Activated CD8-positive, alpha-beta T cell treated with anti-CD3 and anti-CD28 coated beads, Interleukin-2, amount 10 ng/mL, durations not matched to agents 7 days and 5 days (primary cell): ENCODE measurements around the gene NAA35. TPM values are rescaled to one million over a fixed set of nuclear protein-coding genes. Genes with fewer than 3 reads are reported as not detected.
A peak's percentile ranks its signal among the peaks of the same experiment; 100 is the strongest.

Source experiments
- ATAC-seq: fragments of 150-1000 bp; cut with Tn5 transposase; one replicate; pipeline ENCODE4 v1.10.0; 2021; ENCODE audit warnings: moderate library complexity
- CTCF ChIA-PET: fragments of 350-600 bp; sonication (Branson Sonifier 250); formaldehyde crosslinking; loops from one replicate; lab custom pipeline; 2021; ENCODE audit warnings: antibody characterized with exemption; lab: Charles Lee
- POLR2A ChIA-PET: fragments of 350-600 bp; sonication (Branson Sonifier 250); formaldehyde crosslinking; loops from one replicate; lab custom pipeline; 2021; ENCODE audit warnings: antibody characterized with exemption; lab: Charles Lee
- DNase-seq: peaks from one replicate; pipeline ENCODE4 v3.0.0-alpha.2; 2020
- H3K27ac Mint-ChIP-seq: one replicate; pipeline ENCODE4 v1.8.0; 2021; ENCODE audit warnings: mild to moderate bottlenecking, mixed read lengths
- H3K27me3 Mint-ChIP-seq: one replicate; pipeline ENCODE4 v1.8.0; 2021; ENCODE audit warnings: low read depth, mixed read lengths
- H3K36me3 Mint-ChIP-seq: one replicate; pipeline ENCODE4 v1.8.0; 2021; ENCODE audit warnings: low read depth, mixed read lengths
- H3K4me1 Mint-ChIP-seq: one replicate; pipeline ENCODE4 v1.8.0; 2021; ENCODE audit warnings: low read depth, mixed read lengths
- H3K4me3 Mint-ChIP-seq: one replicate; pipeline ENCODE4 v1.8.0; 2021; ENCODE audit warnings: mild to moderate bottlenecking, mixed read lengths
- H3K9me3 Mint-ChIP-seq: one replicate; pipeline ENCODE4 v1.8.0; 2022; ENCODE audit warnings: mixed read lengths; ENCODE audit not compliant: insufficient read depth
- total RNA-seq, 2 experiments: library from RNA; stranded (reverse); gene quantifications; one replicate each; pipeline ENCODE4 v1.2.3, GENCODE V29; 2021

Gene NAA35
- total RNA-seq, result 10 to 100 TPM; 23.4 to 25.8 TPM

DNA sequence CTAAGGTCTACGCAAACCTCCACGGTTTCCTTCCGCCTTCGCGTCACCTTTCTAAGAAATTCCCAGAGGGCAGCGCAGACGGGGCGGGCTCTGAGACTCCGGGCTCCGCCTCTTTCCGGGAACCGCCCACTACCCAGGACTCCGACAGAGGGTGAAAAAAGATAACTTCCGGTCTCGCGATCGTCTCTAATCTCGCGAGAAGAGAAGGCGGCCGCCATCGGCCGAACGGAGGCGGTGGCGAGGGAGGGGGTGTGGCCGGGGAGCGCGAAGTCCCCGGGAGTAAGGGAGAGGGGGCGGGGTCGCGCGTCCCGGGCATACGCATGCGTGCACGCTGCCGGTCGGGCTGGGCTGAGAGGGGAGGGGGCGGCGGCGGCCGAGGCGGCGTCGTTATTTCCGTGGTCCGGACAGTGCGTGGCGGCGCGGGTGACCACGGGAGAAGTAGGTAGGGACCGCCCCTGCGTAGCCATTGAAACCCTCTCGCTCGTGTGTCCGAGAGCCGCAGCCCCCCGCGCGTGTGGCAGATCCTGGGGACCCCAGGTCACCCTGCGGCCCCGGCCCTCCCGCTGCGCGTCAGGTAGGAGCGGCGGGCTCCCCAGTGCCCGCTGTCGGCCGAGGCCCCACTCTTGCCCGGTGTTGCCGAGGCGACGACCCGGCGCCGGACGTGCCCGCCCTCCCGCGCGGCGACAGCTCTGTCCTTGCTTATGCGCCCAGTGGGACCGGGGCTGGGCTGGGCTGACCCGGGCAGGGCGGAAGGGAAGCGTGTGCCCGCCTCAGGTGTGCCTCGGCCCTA is at the start of gene NAA35:
Gene NAA35, plus strand, starts transcription at position 315 of the 790 bp plus-strand sequence. CDS start 1,014 bp downstream, outside the sequence.
- H3K4me1 Mint-ChIP-seq, result peaks cover 25% of the 10 kb centered on the region
- no peaks in the 10 kb centered on the region for H3K27me3 Mint-ChIP-seq
- DNase-seq (peak; percentile 99), ATAC-seq (peak; percentile 89)
- H3K9me3 Mint-ChIP-seq, result no peaks in the 10 kb centered on the region
- CTCF ChIA-PET, result no interaction called here
- peaks cover 21% of the 10 kb centered on the region for H3K36me3 Mint-ChIP-seq
- POLR2A ChIA-PET, result interaction anchor here (1.4 kb wide), 1 partner anchor 19 kb away, joined by 3 read pairs; no protein-coding TSS in a partner anchor
- no peak within 1 kb of the TSS for H3K4me3 Mint-ChIP-seq
- H3K27ac Mint-ChIP-seq, result peak within 1 kb of the TSS; percentile 89

DNA sequence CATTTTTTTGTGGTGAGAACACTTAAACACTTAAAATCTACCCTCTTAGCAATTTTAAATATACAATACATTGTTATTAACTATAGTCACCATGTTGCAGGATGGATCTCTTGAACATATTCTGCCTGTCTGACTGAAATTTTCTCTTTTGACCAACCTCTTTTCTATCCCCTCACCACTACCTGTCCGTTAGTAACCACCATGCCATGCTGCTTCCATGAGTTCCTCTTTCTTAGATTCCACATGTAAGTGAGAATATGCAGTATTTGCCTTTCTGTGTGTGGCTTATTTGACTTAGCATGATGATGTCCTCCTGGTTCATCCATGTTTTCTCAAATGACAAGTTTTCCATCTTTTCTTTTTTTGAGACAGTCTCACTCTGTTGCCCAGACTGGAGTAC is 48.5 kb upstream of the NAA35 start:
- ATAC-seq (no peak), DNase-seq (no peak)
- ChIA-PET POLR2A (no interaction called here), CTCF (no interaction called here)
- Mint-ChIP-seq H3K4me1 (no peaks in the 10 kb centered on the region), H3K27me3 (peaks cover 3% of the 10 kb centered on the region), H3K36me3 (no peaks in the 10 kb centered on the region), H3K4me3 (no peak overlapping the region), H3K27ac (no peak overlapping the region), H3K9me3 (peaks cover 3% of the 10 kb centered on the region)

DNA sequence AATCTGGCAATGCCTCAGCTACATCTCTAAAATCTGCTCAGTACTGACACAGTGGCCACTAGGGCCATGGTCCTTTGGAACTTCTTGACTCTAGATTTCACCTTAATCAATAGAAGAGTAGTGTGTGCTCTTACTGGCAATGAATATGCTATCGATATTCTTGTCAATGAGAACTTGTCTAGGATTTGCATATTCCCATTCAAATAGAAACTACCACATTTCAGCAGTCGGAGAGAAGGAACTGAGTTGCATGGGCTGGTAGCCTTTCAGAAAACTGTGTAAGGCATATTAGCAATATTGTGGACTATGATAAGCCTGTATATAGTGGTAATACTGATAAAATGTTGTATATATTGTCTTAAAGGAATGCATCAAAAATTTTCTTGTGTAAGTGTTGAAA is 45.3 kb upstream of the NAA35 start:
- Mint-ChIP-seq H3K27ac (no peak overlapping the region), H3K9me3 (peaks cover 3% of the 10 kb centered on the region), H3K4me1 (peaks cover 7% of the 10 kb centered on the region), H3K27me3 (peaks cover 3% of the 10 kb centered on the region), H3K4me3 (no peak overlapping the region), H3K36me3 (no peaks in the 10 kb centered on the region)
- DNase-seq, result no peak
- ChIA-PET CTCF (no interaction called here), POLR2A (no interaction called here)
- ATAC-seq, result no peak

DNA sequence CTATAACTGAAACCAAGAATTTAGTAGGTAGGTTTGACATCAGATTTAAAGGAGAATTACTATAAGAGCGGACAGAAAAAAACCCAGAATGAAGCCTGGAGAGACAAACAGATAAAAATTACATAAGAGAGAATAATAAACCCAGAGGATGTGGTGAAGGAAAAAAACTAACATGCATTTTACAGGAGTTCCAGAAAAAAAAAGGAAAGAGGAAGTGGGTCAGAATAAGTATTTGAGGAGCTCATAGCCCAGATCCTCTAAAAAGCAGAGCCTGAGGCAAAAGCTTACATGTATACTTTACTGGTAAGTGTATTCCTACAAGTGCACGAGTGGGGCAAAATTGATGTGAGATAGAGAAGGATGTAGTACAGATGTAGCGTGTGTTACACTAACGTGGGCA is 43.1 kb upstream of the NAA35 start:
- peaks cover 7% of the 10 kb centered on the region for H3K4me1 Mint-ChIP-seq
- no peak overlapping the region for H3K4me3 Mint-ChIP-seq
- H3K36me3 Mint-ChIP-seq, result no peaks in the 10 kb centered on the region
- DNase-seq (no peak), ATAC-seq (no peak)
- ChIA-PET POLR2A (no interaction called here), CTCF (no interaction called here)
- H3K27ac Mint-ChIP-seq, result no peak overlapping the region
- peaks cover 3% of the 10 kb centered on the region for H3K27me3 Mint-ChIP-seq
- H3K9me3 Mint-ChIP-seq, result peaks cover 3% of the 10 kb centered on the region

DNA sequence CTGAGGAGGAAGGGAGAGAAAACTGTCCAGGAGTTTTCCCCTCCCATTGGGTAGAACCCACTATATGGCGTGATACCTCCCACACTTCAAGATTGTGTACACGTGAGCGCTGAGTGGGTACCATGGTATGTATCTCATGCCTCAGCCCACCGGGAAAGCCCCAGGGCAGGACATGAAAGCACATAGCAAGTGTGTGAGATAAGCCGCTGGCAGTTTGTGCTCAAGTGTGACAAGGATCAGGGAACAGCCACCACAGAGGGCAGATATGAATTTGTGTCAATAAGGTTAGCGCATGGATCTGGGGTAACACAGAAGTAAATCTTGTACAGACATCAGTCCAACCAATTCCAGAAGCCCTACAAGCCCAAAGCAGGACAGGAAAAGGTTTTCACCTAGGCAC is 42.6 kb upstream of the NAA35 start:
- Mint-ChIP-seq H3K4me3 (no peak overlapping the region), H3K27ac (no peak overlapping the region), H3K27me3 (peaks cover 4% of the 10 kb centered on the region), H3K4me1 (peaks cover 7% of the 10 kb centered on the region), H3K36me3 (no peaks in the 10 kb centered on the region), H3K9me3 (peaks cover 3% of the 10 kb centered on the region)
- CTCF ChIA-PET, result no interaction called here
- DNase-seq (no peak), ATAC-seq (no peak)
- POLR2A ChIA-PET, result no interaction called here

DNA sequence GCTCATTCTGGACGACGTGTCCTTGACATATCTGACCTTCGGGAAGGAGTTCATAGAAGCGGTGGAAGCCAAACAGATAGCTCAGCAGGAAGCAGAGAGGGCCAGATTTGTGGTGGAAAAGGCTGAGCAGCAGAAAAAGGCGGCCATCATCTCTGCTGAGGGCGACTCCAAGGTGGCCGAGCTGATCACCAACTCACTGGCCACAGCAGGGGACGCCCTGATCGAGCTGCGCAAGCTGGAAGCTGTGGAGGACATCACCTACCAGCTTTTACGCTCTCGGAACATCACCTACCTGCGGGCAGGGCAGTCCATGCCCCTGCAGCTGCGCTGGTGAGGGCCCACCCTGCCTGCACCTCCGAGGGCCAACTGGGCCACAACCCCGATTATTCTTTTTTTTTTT is 41.6 kb upstream of the NAA35 start:
- no peaks in the 10 kb centered on the region for H3K36me3 Mint-ChIP-seq
- ChIA-PET POLR2A (no interaction called here), CTCF (interaction anchor here (0.9 to 1.2 kb wide), 2 partner anchors 10 to 35 kb away, joined by 3 to 5 read pairs; no protein-coding TSS in a partner anchor)
- no peak overlapping the region for H3K4me3 Mint-ChIP-seq
- H3K27me3 Mint-ChIP-seq, result peaks cover 12% of the 10 kb centered on the region
- ATAC-seq (no peak), DNase-seq (no peak)
- peaks cover 7% of the 10 kb centered on the region for H3K4me1 Mint-ChIP-seq
- no peaks in the 10 kb centered on the region for H3K9me3 Mint-ChIP-seq
- no peak overlapping the region for H3K27ac Mint-ChIP-seq

DNA sequence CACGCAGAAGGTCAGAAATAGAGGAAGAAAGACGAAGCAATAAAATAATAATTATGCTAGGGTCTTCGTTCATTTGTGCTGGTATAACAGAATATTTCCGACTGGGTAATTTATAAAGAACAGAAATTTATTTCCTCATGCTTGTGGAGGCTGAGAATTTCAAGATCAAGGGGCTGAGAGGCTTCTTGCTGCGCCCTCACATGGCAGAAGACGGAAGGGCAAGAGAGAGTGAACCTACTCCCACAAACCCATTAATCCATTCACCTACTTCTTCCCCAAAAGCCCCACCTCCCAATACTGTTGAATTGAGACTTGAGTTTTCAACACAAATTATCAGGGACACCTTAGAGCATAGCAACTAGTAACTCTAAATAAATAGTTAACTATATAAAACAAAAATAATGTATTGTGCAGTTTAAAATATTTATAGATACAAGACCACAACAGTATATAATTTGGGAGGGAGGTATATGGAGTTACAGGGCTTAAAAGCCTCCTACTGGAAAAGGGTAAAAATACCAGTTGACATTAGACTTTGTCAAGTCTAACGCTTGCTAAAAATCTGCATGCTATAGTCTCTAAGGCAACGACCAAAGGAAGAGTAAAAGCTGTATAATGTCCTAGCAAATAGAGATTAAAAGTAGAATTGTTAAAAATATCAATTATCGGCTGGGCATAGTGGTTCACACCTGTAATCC is 40.3 kb upstream of the NAA35 start:
- H3K4me3 Mint-ChIP-seq, result no peak overlapping the region
- ATAC-seq (no peak), DNase-seq (peak; percentile 45)
- no peaks in the 10 kb centered on the region for H3K36me3 Mint-ChIP-seq
- POLR2A ChIA-PET, result no interaction called here
- CTCF ChIA-PET, result interaction anchor here (0.6 to 1.2 kb wide), 6 partner anchors 9 to 102 kb away, joined by 3 to 5 read pairs (median 3); no protein-coding TSS in a partner anchor
- peaks cover 7% of the 10 kb centered on the region for H3K4me1 Mint-ChIP-seq
- H3K9me3 Mint-ChIP-seq, result no peaks in the 10 kb centered on the region
- H3K27ac Mint-ChIP-seq, result no peak overlapping the region
- peaks cover 12% of the 10 kb centered on the region for H3K27me3 Mint-ChIP-seq

DNA sequence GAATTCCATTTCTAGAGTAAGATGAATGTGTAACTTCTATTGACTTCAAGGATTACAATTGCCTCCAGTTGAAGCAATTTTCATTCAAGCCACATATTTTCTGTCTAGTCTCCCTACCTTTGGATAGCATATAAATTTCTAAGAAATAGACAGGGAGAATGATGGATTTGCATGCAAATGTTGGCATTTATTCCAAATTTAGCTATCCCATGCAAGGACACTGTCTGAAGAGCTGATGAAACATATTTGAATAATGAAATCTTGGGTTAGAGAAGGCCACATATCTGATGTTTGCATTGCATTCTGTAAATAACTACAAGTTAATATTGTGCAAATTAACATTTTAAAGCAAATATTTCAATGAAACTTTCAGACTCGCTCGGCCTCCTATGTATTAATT is 36.0 kb upstream of the NAA35 start:
- ATAC-seq, result no peak
- Mint-ChIP-seq H3K27ac (no peak overlapping the region), H3K4me3 (no peak overlapping the region), H3K9me3 (no peaks in the 10 kb centered on the region), H3K36me3 (no peaks in the 10 kb centered on the region), H3K4me1 (no peaks in the 10 kb centered on the region), H3K27me3 (peaks cover 15% of the 10 kb centered on the region)
- ChIA-PET POLR2A (no interaction called here), CTCF (no interaction called here)
- no peak for DNase-seq

DNA sequence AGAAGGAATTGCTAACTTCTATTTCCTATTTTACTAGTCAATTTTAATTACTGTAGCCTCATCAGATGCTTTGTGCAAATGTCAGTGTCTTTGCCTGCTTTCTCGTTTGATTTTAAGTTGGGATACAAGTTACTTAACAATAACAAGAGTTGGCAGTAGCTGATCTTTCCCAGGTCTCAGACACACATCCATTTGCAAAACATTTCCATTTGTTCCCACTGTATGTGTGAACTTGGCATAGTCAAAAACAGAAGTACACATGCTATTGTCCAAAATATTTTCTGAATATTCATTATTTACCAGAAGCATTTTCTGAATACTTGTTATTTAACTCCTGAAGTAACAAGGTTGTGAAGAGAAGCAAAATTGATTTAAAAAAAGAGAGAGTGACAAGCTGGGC is 35.0 kb upstream of the NAA35 start:
- ATAC-seq (no peak), DNase-seq (no peak)
- no peaks in the 10 kb centered on the region for H3K9me3 Mint-ChIP-seq
- H3K4me3 Mint-ChIP-seq, result no peak overlapping the region
- H3K27ac Mint-ChIP-seq, result no peak overlapping the region
- ChIA-PET POLR2A (no interaction called here), CTCF (interaction anchor here (0.8 kb wide), 1 partner anchor 82 kb away, joined by 3 read pairs; no protein-coding TSS in a partner anchor)
- H3K36me3 Mint-ChIP-seq, result no peaks in the 10 kb centered on the region
- H3K4me1 Mint-ChIP-seq, result no peaks in the 10 kb centered on the region
- H3K27me3 Mint-ChIP-seq, result peaks cover 17% of the 10 kb centered on the region

DNA sequence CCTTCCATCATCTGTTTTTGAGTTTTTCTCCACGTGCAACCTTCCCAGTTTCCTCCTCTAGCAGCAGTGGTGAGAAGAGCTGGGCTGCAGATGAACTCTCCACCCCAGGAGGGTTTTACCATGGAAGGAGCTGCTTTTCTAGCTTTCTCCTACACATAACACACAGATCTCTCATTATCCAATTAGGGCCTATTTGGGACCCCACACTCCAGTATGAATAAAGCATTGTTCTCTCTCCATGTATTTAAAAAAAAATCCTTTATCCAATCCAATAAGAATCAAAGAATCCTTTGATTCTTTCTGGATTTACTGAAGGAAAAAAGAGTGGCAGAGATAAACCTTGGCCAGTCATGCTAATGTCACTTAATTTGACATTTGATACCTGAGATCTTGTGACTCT is 31.6 kb upstream of the NAA35 start:
- Mint-ChIP-seq H3K4me1 (peaks cover 8% of the 10 kb centered on the region), H3K36me3 (peaks cover under 1% of the 10 kb centered on the region), H3K27me3 (peaks cover 4% of the 10 kb centered on the region), H3K9me3 (no peaks in the 10 kb centered on the region), H3K27ac (no peak overlapping the region), H3K4me3 (no peak overlapping the region)
- CTCF ChIA-PET, result interaction anchor here (1.3 kb wide), 1 partner anchor 9 kb away, joined by 3 read pairs; no protein-coding TSS in a partner anchor
- ATAC-seq (no peak), DNase-seq (no peak)
- POLR2A ChIA-PET, result interaction anchor here (0.5 to 0.8 kb wide), 2 partner anchors 340 to 1614 kb away, joined by 3 read pairs; no protein-coding TSS in a partner anchor

DNA sequence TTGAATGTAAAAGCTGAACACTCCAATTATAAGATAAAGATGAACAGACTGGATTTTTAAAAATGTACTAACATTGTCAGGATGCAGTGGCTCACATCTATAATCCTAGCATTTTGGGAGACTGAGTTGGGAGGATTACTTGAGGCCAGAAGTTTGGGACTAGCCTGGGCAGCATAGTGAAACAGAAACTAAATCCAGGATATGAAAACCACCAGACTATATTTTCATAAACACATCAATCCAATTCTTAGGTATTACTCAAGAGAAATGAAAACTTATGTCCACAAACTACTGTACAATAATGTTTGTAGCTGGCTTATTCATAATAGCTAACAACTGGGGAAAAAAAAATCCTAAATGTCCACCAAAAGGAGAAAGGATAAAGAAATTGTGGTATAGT is 26.8 kb upstream of the NAA35 start:
- DNase-seq (no peak), ATAC-seq (peak; percentile 68)
- Mint-ChIP-seq H3K4me3 (no peak overlapping the region), H3K9me3 (no peaks in the 10 kb centered on the region), H3K4me1 (peaks cover 16% of the 10 kb centered on the region), H3K27me3 (peaks cover 8% of the 10 kb centered on the region), H3K36me3 (peaks cover 2% of the 10 kb centered on the region), H3K27ac (peak overlapping the region; percentile 69)
- POLR2A ChIA-PET, result no interaction called here
- CTCF ChIA-PET, result no interaction called here

DNA sequence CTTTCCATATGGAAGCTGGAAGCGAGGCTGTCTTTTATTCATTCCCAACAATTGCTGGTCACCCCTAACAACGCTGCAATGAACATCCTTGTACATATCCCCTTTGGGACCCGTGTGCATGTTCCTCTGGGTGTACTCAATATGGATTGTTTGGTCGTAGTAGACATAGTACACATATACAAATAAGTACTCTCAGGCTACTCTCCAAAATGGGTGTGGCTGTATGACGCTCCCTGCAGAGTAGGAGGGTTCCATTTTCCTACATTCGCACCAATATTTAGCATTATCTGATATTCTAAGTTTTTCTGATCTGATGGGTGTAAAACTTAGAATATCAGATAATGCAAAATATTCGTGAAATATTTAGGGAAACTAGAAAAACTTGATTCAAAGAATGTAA is 23.2 kb upstream of the NAA35 start:
- no peak for ATAC-seq
- peaks cover 4% of the 10 kb centered on the region for H3K27me3 Mint-ChIP-seq
- ChIA-PET POLR2A (no interaction called here), CTCF (no interaction called here)
- no peak overlapping the region for H3K4me3 Mint-ChIP-seq
- DNase-seq, result no peak
- no peaks in the 10 kb centered on the region for H3K9me3 Mint-ChIP-seq
- no peak overlapping the region for H3K27ac Mint-ChIP-seq
- peaks cover 2% of the 10 kb centered on the region for H3K36me3 Mint-ChIP-seq
- peaks cover 16% of the 10 kb centered on the region for H3K4me1 Mint-ChIP-seq
